OCI-LY7 (cell line): ENCODE measurements around the gene PKN1. TPM values are rescaled to one million over a fixed set of nuclear protein-coding genes. Genes with fewer than 3 reads are reported as not detected.

Experiments used
- BruUV-seq: library from RNA; stranded (reverse); fragments of 400-500 nt; replicated peaks from 2 replicates; lab custom pipeline; 2021; lab: Mats Ljungman, UMichigan
- CTCF ChIA-PET: fragments of 300-600 bp; sonication (Branson Sonifier 250); formaldehyde crosslinking; loops from one replicate; lab custom pipeline; 2022; ENCODE audit warnings: antibody characterized with exemption; ENCODE audit not compliant: unreplicated experiment; lab: Charles Lee
- POLR2A ChIA-PET: fragments of 300-600 bp; sonication (Branson Sonifier 250); formaldehyde crosslinking; loops from one replicate; lab custom pipeline; 2022; ENCODE audit warnings: antibody characterized with exemption; lab: Charles Lee
- DNase-seq: peaks from one replicate; pipeline ENCODE4 v3.0.0-alpha.2; 2015; ENCODE audit warnings: low spot score
- H2AFZ ChIP-seq: fragments of 200-600 bp; sonication (generic), shearing (Covaris generic); 2 replicates; pipeline ENCODE4 v1.6.1; 2014; ENCODE audit warnings: mild to moderate bottlenecking, antibody characterized with exemption, low read length, moderate library complexity
- H3K27ac ChIP-seq: fragments of 200-600 bp; sonication (generic); 2 replicates; pipeline ENCODE4 v1.5.1; 2014; ENCODE audit warnings: mixed run types, low read depth, mild to moderate bottlenecking, moderate library complexity, low read length, inconsistent platforms; ENCODE audit not compliant: poor library complexity, severe bottlenecking
- H3K36me3 ChIP-seq: fragments of 200-600 bp; sonication (generic); 2 replicates; pipeline ENCODE4 v1.6.1; 2014; ENCODE audit warnings: mild to moderate bottlenecking, antibody characterized with exemption, low read length, moderate library complexity, mixed read lengths; ENCODE audit not compliant: insufficient read depth
- H3K4me1 ChIP-seq: fragments of 200-600 bp; sonication (generic); 2 replicates; pipeline ENCODE4 v1.5.1; 2014; ENCODE audit warnings: mild to moderate bottlenecking, low read length; ENCODE audit not compliant: insufficient read depth, poor library complexity, severe bottlenecking
- H3K4me2 ChIP-seq: fragments of 200-600 bp; sonication (generic); 2 replicates; pipeline ENCODE4 v1.6.1; 2014; ENCODE audit warnings: mild to moderate bottlenecking, low read length
- H3K4me3 ChIP-seq: fragments of 200-600 bp; sonication (generic); 2 replicates; pipeline ENCODE4 v1.5.1; 2014; ENCODE audit warnings: mild to moderate bottlenecking, low read depth, low read length; ENCODE audit not compliant: poor library complexity, severe bottlenecking
- H3K79me2 ChIP-seq: fragments of 200-600 bp; sonication (generic); 2 replicates; pipeline ENCODE4 v1.6.1; 2016; ENCODE audit warnings: low read depth, mild to moderate bottlenecking, low read length, moderate library complexity, mixed read lengths; ENCODE audit not compliant: insufficient read depth
- H3K9me2 ChIP-seq: fragments of 200-600 bp; sonication (generic); 2 replicates; pipeline ENCODE4 v1.6.1; 2016; ENCODE audit warnings: mild to moderate bottlenecking, low read length, mixed read lengths; ENCODE audit not compliant: insufficient read depth
- H3K9me3 ChIP-seq: fragments of 200-600 bp; sonication (generic); 2 replicates; pipeline ENCODE4 v1.6.1; 2014; ENCODE audit warnings: mild to moderate bottlenecking, mixed run types, low read length, mixed read lengths
- H4K20me1 ChIP-seq: fragments of 200-600 bp; sonication (generic); 2 replicates; pipeline ENCODE4 v1.6.1; 2014; ENCODE audit warnings: mild to moderate bottlenecking, antibody characterized with exemption, low read length, moderate library complexity, mixed read lengths; ENCODE audit not compliant: insufficient read depth
- CTCF ChIP-seq: fragments of 200-600 bp; sonication (generic); conservative IDR thresholded peaks from 2 replicates; pipeline ENCODE4 v1.5.1; 2014; ENCODE audit warnings: mild to moderate bottlenecking, antibody characterized with exemption, low read length, moderate library complexity, mixed read lengths
- EZH2phosphoT487 ChIP-seq: fragments of 200-600 bp; sonication (generic); IDR thresholded peaks from 2 replicates; pipeline ENCODE4 v1.6.1; 2018; ENCODE audit warnings: low read depth, borderline replicate concordance, mild to moderate bottlenecking, mixed run types, antibody characterized with exemption, low read length, moderate library complexity, mixed read lengths
- intact Hi-C: fragments of 100-400 bp; cut with micrococcal nuclease; formaldehyde crosslinking; loops from one replicate; pipeline ENCODE4 v1.10.0; 2022; ENCODE audit not compliant: unreplicated experiment
- total RNA-seq, 2 experiments: library from RNA; depleted of rRNA in 1 of 2; stranded (reverse); fragments of >200 nt in 1 of 2; shearing (Covaris generic) in 1 of 2; gene quantifications; 2 replicates each; pipeline ENCODE4 v1.2.3, GENCODE V29; 2014 to 2022

The PKN1 gene
- total RNA-seq, 2 experiments from 2014 or later, result 117 to 233 TPM

DNA sequence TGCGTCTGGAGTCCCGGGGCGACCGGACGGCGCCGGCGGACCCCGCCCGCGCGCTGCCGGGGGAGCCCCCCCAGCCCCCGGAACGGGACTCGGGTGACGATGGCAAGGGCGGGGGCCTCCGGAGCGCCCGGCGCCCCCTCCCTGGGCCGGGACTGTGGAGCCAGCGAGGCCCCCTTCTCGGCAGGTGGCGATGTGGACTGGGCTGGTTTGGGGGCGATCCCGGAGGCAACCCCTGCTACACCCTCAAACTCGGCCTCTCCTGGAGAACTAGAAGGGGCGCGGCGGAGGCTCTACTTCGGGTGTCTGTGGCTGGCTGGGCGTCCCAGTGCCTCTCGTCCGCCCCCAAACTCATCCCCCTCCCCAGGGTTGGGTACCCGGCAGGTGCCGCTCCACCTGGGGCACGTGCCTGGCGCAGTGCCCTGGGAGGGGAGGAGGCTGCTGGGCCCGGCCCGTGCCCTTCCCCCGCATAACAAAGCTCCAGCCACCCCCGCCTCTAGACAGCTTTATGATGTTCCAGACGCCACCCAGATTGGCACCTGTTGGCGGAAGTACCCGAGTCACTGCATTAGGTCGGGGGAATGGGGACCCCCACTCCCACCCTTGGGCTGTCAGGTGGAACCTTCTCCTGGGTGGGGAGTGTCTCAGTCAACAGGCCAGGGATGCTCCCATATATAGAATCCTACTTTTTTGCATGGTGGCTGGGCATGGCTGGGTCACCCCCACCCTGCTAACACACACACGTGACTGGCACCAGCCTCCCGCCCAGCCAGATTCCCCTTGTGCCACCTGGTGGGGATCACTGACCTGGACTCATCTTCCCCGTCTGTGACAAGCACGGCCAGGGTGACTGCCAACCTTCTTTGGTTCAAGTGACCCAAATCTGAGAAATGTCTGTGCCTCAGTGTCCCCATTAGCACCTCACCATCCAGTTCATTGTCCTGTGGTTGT is 722 bp downstream of the PKN1 start:
- BruUV-seq, result no TSS peak
- no peaks in the 10 kb centered on the region for H3K9me3 ChIP-seq
- no peaks in the 10 kb centered on the region for H3K9me2 ChIP-seq
- ChIA-PET POLR2A (no interaction called here), CTCF (interaction anchor here (0.6 kb wide), 1 partner anchor 54 kb away, joined by 3 read pairs; no protein-coding TSS in a partner anchor)
- peak overlapping the region; percentile 60 for H3K27ac ChIP-seq
- TF ChIP-seq CTCF, result peak; percentile 25
- no peak for TF ChIP-seq EZH2phosphoT487
- peaks cover 11% of the 10 kb centered on the region; the same call in 1 of the 2 replicates for H3K36me3 ChIP-seq
- H3K4me3 ChIP-seq, result peak overlapping the region; percentile 90
- H2AFZ ChIP-seq, result peak overlapping the region; percentile 61; the same call in 1 of the 2 replicates
- H3K79me2 ChIP-seq, result peaks cover 31% of the 10 kb centered on the region; the same call in 1 of the 2 replicates
- no peaks in the 10 kb centered on the region for H4K20me1 ChIP-seq
- H3K4me1 ChIP-seq, result peaks cover 47% of the 10 kb centered on the region
- H3K4me2 ChIP-seq, result peak overlapping the region; percentile 77
- intact Hi-C loops, result loop anchor here (1.0 to 2.0 kb wide), 2 partner anchors 15 to 39 kb away; partner anchors contain the start of gene DDX39A
- DNase-seq, result peak; percentile 59

DNA sequence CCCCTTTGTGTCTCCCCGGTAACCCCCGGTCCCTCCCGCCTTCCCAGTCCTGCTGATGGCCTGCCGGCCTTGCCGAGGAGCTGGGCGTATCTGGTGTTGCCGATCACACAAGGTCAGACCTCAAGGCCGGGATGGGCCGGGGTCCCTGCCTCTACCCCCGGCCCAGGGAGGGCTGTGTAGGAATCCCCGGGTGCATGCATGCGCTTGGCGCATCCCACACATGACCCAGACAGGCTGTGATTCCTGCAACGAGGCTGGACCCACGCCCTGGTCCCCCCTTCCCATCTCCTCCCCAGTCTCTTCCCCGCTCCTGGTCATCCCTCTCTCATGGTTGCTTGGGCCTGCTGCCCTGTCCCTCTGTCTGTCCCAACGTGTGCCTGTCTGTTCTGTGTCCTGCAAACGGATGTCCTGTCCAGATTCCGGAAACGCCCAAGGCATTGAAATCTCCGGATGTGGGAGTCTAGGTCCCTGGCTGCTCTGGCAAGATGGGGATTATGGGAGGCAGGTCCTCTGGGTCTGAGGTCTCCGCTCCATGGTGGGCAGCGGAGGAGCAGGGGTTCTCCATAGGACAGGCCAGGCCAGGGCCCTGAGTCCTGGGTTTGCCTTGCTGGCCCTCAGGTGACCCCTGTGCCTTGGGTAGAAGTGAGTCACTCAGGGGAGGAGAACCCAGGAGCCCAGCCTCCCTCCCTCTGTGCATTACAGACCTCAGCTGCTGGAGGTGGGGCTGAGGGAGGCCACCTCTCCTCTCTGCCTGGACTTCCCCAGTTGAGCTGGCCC is 1.6 kb downstream of the PKN1 start:
- no peaks in the 10 kb centered on the region for H3K9me2 ChIP-seq
- no peak overlapping the region for H2AFZ ChIP-seq
- H3K79me2 ChIP-seq, result peaks cover 38% of the 10 kb centered on the region; the same call in 1 of the 2 replicates
- intact Hi-C loops, result no loop called here
- H3K4me1 ChIP-seq, result peaks cover 56% of the 10 kb centered on the region
- TF ChIP-seq EZH2phosphoT487 (no peak), CTCF (no peak)
- CTCF ChIA-PET, result no interaction called here
- TSS peak; percentile 40 for BruUV-seq
- no peaks in the 10 kb centered on the region for H4K20me1 ChIP-seq
- POLR2A ChIA-PET, result no interaction called here
- peak overlapping the region; percentile 77 for H3K4me2 ChIP-seq
- peak overlapping the region; percentile 90 for H3K4me3 ChIP-seq
- no peaks in the 10 kb centered on the region for H3K9me3 ChIP-seq
- DNase-seq, result no peak
- H3K27ac ChIP-seq, result peak overlapping the region; percentile 60
- peaks cover 11% of the 10 kb centered on the region; the same call in 1 of the 2 replicates for H3K36me3 ChIP-seq
